Measurements from ENCODE around the gene IL17RE.

IL17RE gene

DNA sequence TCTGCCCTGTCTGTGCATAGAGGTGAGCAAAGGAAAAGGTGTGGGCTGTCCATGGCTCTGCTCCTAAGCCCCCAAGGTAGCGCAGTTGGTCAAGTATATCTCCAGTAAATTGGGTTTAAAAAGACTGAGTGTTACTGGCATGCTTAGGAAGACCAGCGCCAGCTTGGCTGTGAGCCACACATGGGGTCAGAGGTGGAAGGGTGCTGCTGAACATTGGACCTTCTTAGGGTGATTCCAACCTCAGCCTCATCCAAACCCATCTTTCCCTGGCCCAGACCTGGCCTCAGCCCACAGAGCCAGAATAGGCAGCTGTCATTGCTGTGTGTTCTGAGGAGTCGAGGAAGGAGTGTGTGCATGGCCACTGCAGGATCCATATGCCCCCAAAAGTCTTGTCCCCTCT lies 5.6 kb downstream of the IL17RE start:
- H3K36me3 ChIP-seq (ENCODE audit: insufficient read depth, low read length) = no peaks in the 10 kb centered on the region
- H3K27ac ChIP-seq (ENCODE audit: low read depth, low read length) = no peak overlapping the region
- no peaks in the 10 kb centered on the region for H3K79me2 ChIP-seq (ENCODE audit: control insufficient read depth, insufficient read depth, low read length, unreplicated experiment)
- no peak overlapping the region for H2AFZ ChIP-seq (ENCODE audit: low read length, unreplicated experiment)
- H3K27me3 ChIP-seq (ENCODE audit: insufficient read depth, low read length) = no peaks in the 10 kb centered on the region
- no peak overlapping the region for H3K4me3 ChIP-seq (ENCODE audit: low read depth, low read length)
- H3K4me1 ChIP-seq (ENCODE audit: control insufficient read depth, insufficient read depth, low read length, unreplicated experiment) = peaks cover 18% of the 10 kb centered on the region

DNA sequence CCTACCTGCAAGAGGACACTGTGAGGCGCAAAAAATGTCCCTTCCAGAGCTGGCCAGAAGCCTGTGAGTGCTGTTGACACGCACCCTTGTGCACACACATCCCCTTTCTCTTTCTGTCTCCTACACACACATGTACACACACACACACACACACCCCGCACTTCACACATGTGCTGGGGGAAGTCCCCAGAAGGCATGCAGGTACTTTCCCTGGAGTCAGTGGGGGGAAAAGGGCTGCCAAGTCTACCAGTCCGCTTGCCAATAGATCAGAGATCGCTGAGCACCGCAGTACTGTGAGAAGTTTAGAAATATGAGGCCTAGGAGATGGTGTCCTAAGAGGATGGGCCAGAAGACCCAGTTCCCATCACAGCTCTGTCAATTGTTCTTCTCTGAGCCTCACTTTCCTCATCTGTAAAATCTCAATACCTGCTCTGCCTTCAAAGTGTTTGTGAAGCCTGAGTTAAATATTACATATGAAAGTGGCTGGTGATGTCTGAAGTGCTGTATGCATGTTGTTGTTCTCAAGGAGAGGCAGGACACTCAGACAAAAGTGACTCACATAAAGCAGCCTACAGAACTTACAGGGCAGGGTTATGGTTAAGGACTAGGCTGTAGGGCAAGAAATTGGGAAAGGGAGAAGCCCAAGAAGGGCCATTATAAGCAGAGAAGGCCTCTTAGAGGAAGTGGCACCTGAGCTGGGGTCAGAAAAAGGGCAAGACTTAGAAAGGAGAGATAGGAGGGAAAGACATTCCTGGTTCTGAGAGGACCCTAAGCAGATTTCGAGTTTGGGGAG lies 6.8 kb downstream of the IL17RE start:
- H3K79me2 ChIP-seq (ENCODE audit: control insufficient read depth, insufficient read depth, low read length, unreplicated experiment) = no peaks in the 10 kb centered on the region
- no peaks in the 10 kb centered on the region for H3K36me3 ChIP-seq (ENCODE audit: insufficient read depth, low read length)
- no peak overlapping the region for H2AFZ ChIP-seq (ENCODE audit: low read length, unreplicated experiment)
- H3K4me1 ChIP-seq (ENCODE audit: control insufficient read depth, insufficient read depth, low read length, unreplicated experiment) = peaks cover 21% of the 10 kb centered on the region
- H3K27ac ChIP-seq (ENCODE audit: low read depth, low read length) = no peak overlapping the region
- no peaks in the 10 kb centered on the region for H3K27me3 ChIP-seq (ENCODE audit: insufficient read depth, low read length)
- no peak overlapping the region for H3K4me3 ChIP-seq (ENCODE audit: low read depth, low read length)

DNA sequence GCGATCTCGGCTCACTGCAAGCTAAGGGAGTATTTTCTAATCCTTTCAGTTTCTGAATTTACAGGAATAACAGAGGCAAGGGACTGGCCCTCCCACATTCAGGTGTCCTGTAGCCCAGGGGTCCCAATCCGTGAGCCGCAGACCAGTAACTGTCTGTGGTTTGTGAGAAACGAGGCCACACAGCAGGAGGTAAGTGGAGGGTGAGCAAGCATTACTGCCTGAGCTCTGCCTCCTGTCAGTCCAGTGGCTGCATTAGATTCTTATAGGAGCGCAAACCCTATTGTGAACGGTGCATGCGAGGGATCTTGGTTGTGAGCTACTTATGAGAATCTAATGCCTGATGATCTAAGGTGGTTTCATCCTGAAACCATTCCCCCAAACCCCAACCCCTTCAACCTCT lies 9.2 kb downstream of the IL17RE start:
- H2AFZ ChIP-seq (ENCODE audit: low read length, unreplicated experiment) = no peak overlapping the region

DNA sequence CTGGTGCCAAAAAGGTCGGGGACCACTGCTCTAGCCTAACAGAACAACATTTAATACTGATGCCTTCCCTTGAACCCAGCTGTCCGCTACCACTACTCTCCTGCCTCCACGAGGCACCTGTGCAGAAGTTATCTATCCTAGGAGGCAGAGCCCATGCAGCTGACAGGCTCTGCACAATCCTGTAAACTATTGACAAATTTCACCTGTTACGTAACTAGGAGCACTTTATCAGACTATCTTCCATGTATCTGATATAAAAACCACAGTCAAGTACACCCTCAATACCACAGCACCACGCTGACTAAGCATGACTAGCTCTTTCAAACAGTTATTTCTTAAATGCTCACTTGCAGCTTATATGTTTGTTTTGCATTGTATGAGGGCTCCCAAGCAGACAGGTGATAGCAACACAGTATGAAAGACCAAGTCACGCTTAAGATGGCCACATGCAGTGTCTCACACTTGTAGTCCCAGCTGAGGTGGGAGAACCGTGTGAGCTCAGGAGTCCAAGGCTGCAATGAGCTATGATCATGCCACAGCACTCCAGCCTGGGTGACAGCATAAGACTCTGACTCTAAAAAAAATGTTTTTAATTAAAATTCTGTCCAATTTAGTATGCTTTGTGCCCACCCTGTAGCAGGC lies 9.8 kb downstream of the IL17RE start:
- H3K36me3 ChIP-seq (ENCODE audit: insufficient read depth, low read length) = no peaks in the 10 kb centered on the region
- peaks cover 25% of the 10 kb centered on the region for H3K4me1 ChIP-seq (ENCODE audit: control insufficient read depth, insufficient read depth, low read length, unreplicated experiment)
- H3K27ac ChIP-seq (ENCODE audit: low read depth, low read length) = no peak overlapping the region
- no peak overlapping the region for H3K4me3 ChIP-seq (ENCODE audit: low read depth, low read length)
- H3K27me3 ChIP-seq (ENCODE audit: insufficient read depth, low read length) = no peaks in the 10 kb centered on the region
- H2AFZ ChIP-seq (ENCODE audit: low read length, unreplicated experiment) = no peak overlapping the region
- H3K79me2 ChIP-seq (ENCODE audit: control insufficient read depth, insufficient read depth, low read length, unreplicated experiment) = peaks cover 3% of the 10 kb centered on the region

More for the DNA sequence above, 9.2 kb downstream of the IL17RE start:
- H3K79me2 ChIP-seq (ENCODE audit: control insufficient read depth, insufficient read depth, low read length, unreplicated experiment) = no peaks in the 10 kb centered on the region
- H3K27ac ChIP-seq (ENCODE audit: low read depth, low read length) = no peak overlapping the region
- H3K36me3 ChIP-seq (ENCODE audit: insufficient read depth, low read length) = no peaks in the 10 kb centered on the region
- H3K4me1 ChIP-seq (ENCODE audit: control insufficient read depth, insufficient read depth, low read length, unreplicated experiment) = peaks cover 25% of the 10 kb centered on the region
- H3K4me3 ChIP-seq (ENCODE audit: low read depth, low read length) = no peak overlapping the region
- H3K27me3 ChIP-seq (ENCODE audit: insufficient read depth, low read length) = no peaks in the 10 kb centered on the region

DNA sequence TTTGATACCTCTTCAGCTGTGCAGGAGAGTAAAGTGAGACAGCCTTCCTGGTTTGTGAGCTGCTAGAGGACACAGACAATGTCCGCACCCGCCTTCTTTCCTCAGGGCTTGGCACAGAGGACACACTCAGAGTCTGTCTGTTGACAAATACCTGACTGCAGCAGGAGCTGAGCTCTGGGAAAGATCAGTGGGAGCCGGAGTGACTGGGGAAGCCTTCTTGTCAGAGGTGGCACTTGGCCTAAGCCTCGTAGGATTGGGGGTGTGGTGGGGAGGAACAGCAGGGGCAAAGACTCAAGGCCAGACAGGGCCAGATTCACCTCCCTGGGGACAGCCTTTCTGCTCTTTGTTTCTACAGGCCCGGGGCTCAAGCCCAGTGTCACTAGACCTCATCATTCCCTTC lies 11.0 kb downstream of the IL17RE start:
- no peak overlapping the region for H2AFZ ChIP-seq (ENCODE audit: low read length, unreplicated experiment)
- H3K4me3 ChIP-seq (ENCODE audit: low read depth, low read length) = no peak overlapping the region
- no peak overlapping the region for H3K27ac ChIP-seq (ENCODE audit: low read depth, low read length)
- no peaks in the 10 kb centered on the region for H3K36me3 ChIP-seq (ENCODE audit: insufficient read depth, low read length)
- no peaks in the 10 kb centered on the region for H3K27me3 ChIP-seq (ENCODE audit: insufficient read depth, low read length)
- H3K79me2 ChIP-seq (ENCODE audit: control insufficient read depth, insufficient read depth, low read length, unreplicated experiment) = peaks cover 13% of the 10 kb centered on the region
- peaks cover 36% of the 10 kb centered on the region for H3K4me1 ChIP-seq (ENCODE audit: control insufficient read depth, insufficient read depth, low read length, unreplicated experiment)

DNA sequence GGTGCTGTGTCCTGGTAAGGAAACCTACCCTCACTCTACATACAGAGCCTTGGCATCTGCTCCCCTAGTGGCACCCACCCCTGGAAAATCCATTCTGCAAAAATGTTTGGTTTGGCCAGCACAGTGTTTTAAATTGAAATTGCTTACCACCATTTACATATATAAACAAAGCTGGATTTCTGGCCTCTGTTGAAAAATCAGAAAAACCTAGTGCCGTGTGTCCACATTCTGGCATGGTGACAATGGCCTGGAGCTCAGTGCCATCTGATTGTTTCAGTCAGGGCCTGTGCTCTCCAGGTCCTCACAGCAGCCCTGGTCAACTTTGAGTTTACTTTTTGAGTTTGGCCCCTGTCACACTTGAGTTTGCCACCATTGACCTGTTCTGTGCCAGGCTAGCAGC lies 11.4 kb downstream of the IL17RE start:
- Histone ChIP-seq H3K36me3 (ENCODE audit: insufficient read depth, low read length) (no peaks in the 10 kb centered on the region), H2AFZ (ENCODE audit: low read length, unreplicated experiment) (no peak overlapping the region), H3K4me3 (ENCODE audit: low read depth, low read length) (no peak overlapping the region), H3K4me1 (ENCODE audit: control insufficient read depth, insufficient read depth, low read length, unreplicated experiment) (peaks cover 37% of the 10 kb centered on the region), H3K79me2 (ENCODE audit: control insufficient read depth, insufficient read depth, low read length, unreplicated experiment) (peaks cover 13% of the 10 kb centered on the region), H3K27me3 (ENCODE audit: insufficient read depth, low read length) (no peaks in the 10 kb centered on the region), H3K27ac (ENCODE audit: low read depth, low read length) (no peak overlapping the region)

DNA sequence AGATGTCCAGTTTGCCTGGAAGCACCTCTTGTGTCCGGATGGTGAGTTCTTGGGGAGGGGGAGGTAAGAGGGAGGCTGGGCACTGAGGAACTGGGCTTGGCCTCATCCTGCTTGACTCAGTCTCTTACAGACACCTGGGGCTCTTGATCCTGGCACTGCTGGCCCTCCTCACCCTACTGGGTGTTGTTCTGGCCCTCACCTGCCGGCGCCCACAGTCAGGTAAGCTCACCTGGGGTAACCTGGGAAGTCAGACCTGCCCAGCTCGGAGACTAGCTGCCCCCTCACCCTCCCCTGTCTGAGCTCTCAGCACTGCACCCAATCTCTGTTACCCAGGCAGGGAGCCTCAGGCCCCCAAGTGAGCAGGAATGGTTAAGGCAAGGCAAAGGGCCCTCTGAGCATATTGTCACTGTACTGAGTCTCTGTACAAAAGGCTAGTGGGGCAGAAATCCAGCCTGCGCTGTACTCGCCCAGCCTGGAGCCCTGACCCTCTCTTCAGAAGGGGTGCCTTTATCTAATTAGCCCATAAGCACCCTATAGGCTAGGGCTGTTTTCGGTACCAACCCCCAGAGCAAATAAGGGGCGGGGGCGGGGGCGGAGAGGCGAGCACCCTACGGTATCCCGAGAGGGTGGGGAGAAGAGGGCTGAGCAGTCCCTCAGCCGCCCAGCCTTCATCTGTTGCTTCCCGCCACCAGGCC lies 12.1 kb downstream of the IL17RE start:
- H3K4me3 ChIP-seq (ENCODE audit: low read depth, low read length) = peak overlapping the region; percentile 79
- H3K27ac ChIP-seq (ENCODE audit: low read depth, low read length) = no peak overlapping the region
- no peaks in the 10 kb centered on the region for H3K27me3 ChIP-seq (ENCODE audit: insufficient read depth, low read length)
- no peak overlapping the region for H2AFZ ChIP-seq (ENCODE audit: low read length, unreplicated experiment)
- no peaks in the 10 kb centered on the region for H3K36me3 ChIP-seq (ENCODE audit: insufficient read depth, low read length)
- peaks cover 37% of the 10 kb centered on the region for H3K4me1 ChIP-seq (ENCODE audit: control insufficient read depth, insufficient read depth, low read length, unreplicated experiment)
- H3K79me2 ChIP-seq (ENCODE audit: control insufficient read depth, insufficient read depth, low read length, unreplicated experiment) = peaks cover 13% of the 10 kb centered on the region

DNA sequence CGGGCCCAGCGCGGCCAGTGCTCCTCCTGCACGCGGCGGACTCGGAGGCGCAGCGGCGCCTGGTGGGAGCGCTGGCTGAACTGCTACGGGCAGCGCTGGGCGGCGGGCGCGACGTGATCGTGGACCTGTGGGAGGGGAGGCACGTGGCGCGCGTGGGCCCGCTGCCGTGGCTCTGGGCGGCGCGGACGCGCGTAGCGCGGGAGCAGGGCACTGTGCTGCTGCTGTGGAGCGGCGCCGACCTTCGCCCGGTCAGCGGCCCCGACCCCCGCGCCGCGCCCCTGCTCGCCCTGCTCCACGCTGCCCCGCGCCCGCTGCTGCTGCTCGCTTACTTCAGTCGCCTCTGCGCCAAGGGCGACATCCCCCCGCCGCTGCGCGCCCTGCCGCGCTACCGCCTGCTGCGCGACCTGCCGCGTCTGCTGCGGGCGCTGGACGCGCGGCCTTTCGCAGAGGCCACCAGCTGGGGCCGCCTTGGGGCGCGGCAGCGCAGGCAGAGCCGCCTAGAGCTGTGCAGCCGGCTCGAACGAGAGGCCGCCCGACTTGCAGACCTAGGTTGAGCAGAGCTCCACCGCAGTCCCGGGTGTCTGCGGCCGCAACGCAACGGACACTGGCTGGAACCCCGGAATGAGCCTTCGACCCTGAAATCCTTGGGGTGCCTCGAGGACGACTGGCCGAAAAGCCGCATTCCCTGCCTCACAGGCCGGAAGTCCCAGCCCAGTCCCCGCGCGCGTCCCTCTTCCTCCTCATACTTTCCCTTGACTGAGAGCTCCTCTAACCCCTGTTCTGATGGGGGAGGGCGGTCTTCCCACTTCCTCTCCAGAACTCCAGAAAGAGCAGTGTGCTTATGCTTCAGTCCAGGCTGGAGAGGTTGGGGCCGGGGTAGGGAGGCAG lies 12.8 kb downstream of the IL17RE start:
- Histone ChIP-seq H3K27me3 (ENCODE audit: insufficient read depth, low read length) (no peaks in the 10 kb centered on the region), H3K4me1 (ENCODE audit: control insufficient read depth, insufficient read depth, low read length, unreplicated experiment) (peaks cover 37% of the 10 kb centered on the region), H2AFZ (ENCODE audit: low read length, unreplicated experiment) (peak overlapping the region; percentile 52), H3K36me3 (ENCODE audit: insufficient read depth, low read length) (no peaks in the 10 kb centered on the region), H3K27ac (ENCODE audit: low read depth, low read length) (peak overlapping the region; percentile 75), H3K4me3 (ENCODE audit: low read depth, low read length) (peak overlapping the region; percentile 79), H3K79me2 (ENCODE audit: control insufficient read depth, insufficient read depth, low read length, unreplicated experiment) (peaks cover 13% of the 10 kb centered on the region)

DNA sequence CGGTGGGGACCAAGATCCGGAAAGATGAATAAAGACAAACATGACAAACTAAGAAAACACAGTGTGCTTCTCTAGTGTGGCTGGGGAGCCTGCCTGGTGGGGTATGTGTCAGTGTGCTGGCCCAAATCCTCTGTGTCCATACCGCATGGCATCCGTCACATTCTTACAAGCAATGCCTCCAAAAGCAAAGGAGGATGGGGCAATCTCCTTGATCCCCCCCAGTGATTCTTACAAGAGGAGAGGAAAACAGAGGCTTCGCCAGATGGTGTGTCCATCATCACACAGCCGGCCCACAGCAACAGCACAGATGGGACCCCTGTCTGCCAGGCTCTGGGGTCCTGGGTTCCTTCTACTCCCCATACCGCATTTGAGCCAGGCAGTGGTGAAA lies 13.7 kb downstream of the IL17RE start:
- Histone ChIP-seq H3K4me1 (ENCODE audit: control insufficient read depth, insufficient read depth, low read length, unreplicated experiment) (peaks cover 37% of the 10 kb centered on the region), H2AFZ (ENCODE audit: low read length, unreplicated experiment) (no peak overlapping the region), H3K27ac (ENCODE audit: low read depth, low read length) (peak overlapping the region; percentile 75), H3K4me3 (ENCODE audit: low read depth, low read length) (peak overlapping the region; percentile 83), H3K27me3 (ENCODE audit: insufficient read depth, low read length) (no peaks in the 10 kb centered on the region), H3K36me3 (ENCODE audit: insufficient read depth, low read length) (no peaks in the 10 kb centered on the region), H3K79me2 (ENCODE audit: control insufficient read depth, insufficient read depth, low read length, unreplicated experiment) (peaks cover 13% of the 10 kb centered on the region)

All from ACC112 (cell line).